Endothelial cell of umbilical vein (primary cell): Measurements from ENCODE around the gene PROZ. TPM values are rescaled to one million over a fixed set of nuclear protein-coding genes. Genes with fewer than 3 reads are reported as not detected.

Experiments used
- BruUV-seq: library from RNA; stranded (reverse); fragments of 400-500 nt; replicated peaks from 2 replicates; lab custom pipeline; 2021; lab: Mats Ljungman, UMichigan
- CTCF ChIA-PET: fragments of 300-600, 350-600 bp; sonication (Branson Sonifier 250); formaldehyde crosslinking; loops from one replicate; lab custom pipeline; 2021; ENCODE audit warnings: antibody characterized with exemption, inconsistent platforms; lab: Charles Lee
- POLR2A ChIA-PET: fragments of 300-600, 350-600 bp; sonication (Branson Sonifier 250); formaldehyde crosslinking; loops from one replicate; lab custom pipeline; 2021; ENCODE audit warnings: antibody characterized with exemption, inconsistent platforms; lab: Charles Lee
- DNase-seq: peaks from one replicate; pipeline ENCODE4 v3.0.0-alpha.2; 2011; ENCODE audit warnings: low read depth, low spot score
- FAIRE-seq: peaks from 2 replicates; lab custom pipeline; 2011; peaks lifted over from hg19 to GRCh38; lab: Jason Lieb, UNC
- H2AFZ ChIP-seq: 2 replicates; pipeline ENCODE4 v1.6.0; 2012; ENCODE audit warnings: low read depth, low read length, control low read depth, inconsistent platforms
- H3K27ac ChIP-seq: 2 replicates; pipeline ENCODE4 v1.5.1; 2011; ENCODE audit warnings: low read depth, mild to moderate bottlenecking, control low read depth, low read length, moderate library complexity; ENCODE audit not compliant: insufficient read depth
- H3K27me3 ChIP-seq, 2 experiments: 2 replicates each; pipeline versions ENCODE4 v1.6.0 to v1.6.1; 2011; ENCODE audit warnings: low read length in 2 of 2, mixed read lengths in 1 of 2; ENCODE audit not compliant: control insufficient read depth in 2 of 2, insufficient read depth in 2 of 2
- H3K36me3 ChIP-seq, 2 experiments: 2 replicates in 1 of 2; 3 replicates in 1 of 2; pipeline ENCODE4 v1.5.1; 2011; ENCODE audit warnings: low read length in 2 of 2, mild to moderate bottlenecking in 1 of 2, moderate library complexity in 1 of 2; ENCODE audit not compliant: control insufficient read depth in 2 of 2, insufficient read depth in 2 of 2; ENCODE audit errors: extremely low read depth in 1 of 2
- H3K4me1 ChIP-seq: 3 replicates; pipeline ENCODE4 v1.5.1; 2011; ENCODE audit warnings: mild to moderate bottlenecking, low read length; ENCODE audit not compliant: control insufficient read depth, insufficient read depth; ENCODE audit errors: extremely low read depth
- H3K4me2 ChIP-seq: 2 replicates; pipeline ENCODE4 v1.6.1; 2011; ENCODE audit warnings: low read length, control low read depth, mixed read lengths; ENCODE audit not compliant: insufficient read depth
- H3K4me3 ChIP-seq, 3 experiments: fragments of 200-600 bp in 1 of 3; sonication (generic), shearing (Covaris generic) in 1 of 3; replicated peaks in 1 of 3; 2 replicates each; pipeline ENCODE4 v1.5.1; 2011 to 2016; ENCODE audit warnings: control low read depth in 3 of 3, low read length in 3 of 3, mild to moderate bottlenecking in 2 of 3, inconsistent platforms in 1 of 3, low read depth in 1 of 3, moderate library complexity in 1 of 3; ENCODE audit not compliant: insufficient read depth in 1 of 3
- H3K79me2 ChIP-seq: 2 replicates; pipeline ENCODE4 v1.6.0; 2012; ENCODE audit warnings: low read length, inconsistent platforms; ENCODE audit not compliant: control insufficient read depth, insufficient read depth
- H3K9ac ChIP-seq: replicated peaks from 2 replicates; pipeline ENCODE3; 2011; ENCODE audit warnings: low read length, control low read depth; ENCODE audit not compliant: insufficient read depth; ENCODE audit errors: extremely low read depth
- H3K9me1 ChIP-seq: replicated peaks from 3 replicates; pipeline ENCODE4 v1.6.0; 2011; ENCODE audit warnings: mild to moderate bottlenecking, low read length; ENCODE audit not compliant: control insufficient read depth, insufficient read depth; ENCODE audit errors: extremely low read depth
- H3K9me3 ChIP-seq: replicated peaks from 2 replicates; pipeline ENCODE4 v1.5.1; 2012; ENCODE audit warnings: low read length, inconsistent platforms; ENCODE audit not compliant: control insufficient read depth, insufficient read depth
- H4K20me1 ChIP-seq: replicated peaks from 2 replicates; pipeline ENCODE3; 2011; ENCODE audit warnings: mild to moderate bottlenecking, low read length; ENCODE audit not compliant: control insufficient read depth, insufficient read depth; ENCODE audit errors: extremely low read depth
- FOS ChIP-seq: IDR thresholded peaks from 2 replicates; pipeline ENCODE4 v1.6.1; 2011; ENCODE audit warnings: mild to moderate bottlenecking, low read length, moderate library complexity, borderline replicate concordance; ENCODE audit not compliant: insufficient read depth
- GATA2 ChIP-seq: IDR thresholded peaks from 2 replicates; pipeline ENCODE4 v1.7.0; 2011; ENCODE audit warnings: low read depth, mild to moderate bottlenecking, moderate library complexity, mixed read lengths, low read length; ENCODE audit not compliant: insufficient read length, insufficient read depth
- JUN ChIP-seq: IDR thresholded peaks from 2 replicates; pipeline ENCODE4 v1.6.1; 2011; ENCODE audit warnings: borderline replicate concordance, low read depth; ENCODE audit not compliant: insufficient read length, insufficient read depth
- POLR2A ChIP-seq: IDR thresholded peaks from 2 replicates; pipeline ENCODE4 v1.6.1; 2012; ENCODE audit warnings: low read depth, mild to moderate bottlenecking, control low read depth, low read length
- POLR2AphosphoS5 ChIP-seq: IDR thresholded peaks from 2 replicates; pipeline ENCODE4 v1.6.1; 2012; ENCODE audit warnings: low read depth, mild to moderate bottlenecking, control low read depth, low read length, moderate library complexity; ENCODE audit not compliant: insufficient read depth
- dilution Hi-C: fragments of 300-500 bp; cut with MboI; formaldehyde crosslinking; loops from one replicate; pipeline ENCODE4 v1.15.0; 2019; ENCODE audit warnings: low sequenced_read_pairs; ENCODE audit not compliant: extremely low pct_ligation_motif_present
- intact Hi-C: fragments of 100-400 bp; cut with micrococcal nuclease; formaldehyde crosslinking; loops from one replicate; pipeline ENCODE4 v1.10.0; 2022
- polyA plus RNA-seq, 4 experiments: library from polyadenylated mRNA; depleted of rRNA in 3 of 4; stranded (reverse) in 3 of 4; unstranded in 1 of 4; fragments of >200 nt; gene quantifications; 2 replicates each; pipeline versions ENCODE4 v1.2.1 to v1.2.3, GENCODE V29; 2011 to 2012; ENCODE audit warnings: missing spikeins in 1 of 4
- total RNA-seq: library from RNA; stranded (reverse); gene quantifications from 2 replicates; pipeline ENCODE4 v1.2.3, GENCODE V29; 2021
- TF ChIP-seq, protein P1 (sequence below), 2 donors: IDR thresholded peaks; 1 replicate in 1 of 2; 2 replicates in 1 of 2; pipeline ENCODE4 v1.5.1; 2011; ENCODE audit warnings: low read length in 2 of 2, mild to moderate bottlenecking in 2 of 2, moderate library complexity in 2 of 2, control low read depth in 1 of 2, inconsistent platforms in 1 of 2, low read depth in 1 of 2; ENCODE audit not compliant: insufficient read depth in 1 of 2; ENCODE audit errors: extremely low read depth in 1 of 2
- TF ChIP-seq, protein P2 (sequence below): IDR thresholded peaks from 2 replicates; pipeline ENCODE4 v1.6.1; 2011; ENCODE audit not compliant: insufficient read depth, insufficient read length

Gene PROZ
- total and polyA plus RNA-seq, 2 donors (not counting 3 experiments of a cell fraction or from before 2014, with no cell fraction given): not detected

DNA sequence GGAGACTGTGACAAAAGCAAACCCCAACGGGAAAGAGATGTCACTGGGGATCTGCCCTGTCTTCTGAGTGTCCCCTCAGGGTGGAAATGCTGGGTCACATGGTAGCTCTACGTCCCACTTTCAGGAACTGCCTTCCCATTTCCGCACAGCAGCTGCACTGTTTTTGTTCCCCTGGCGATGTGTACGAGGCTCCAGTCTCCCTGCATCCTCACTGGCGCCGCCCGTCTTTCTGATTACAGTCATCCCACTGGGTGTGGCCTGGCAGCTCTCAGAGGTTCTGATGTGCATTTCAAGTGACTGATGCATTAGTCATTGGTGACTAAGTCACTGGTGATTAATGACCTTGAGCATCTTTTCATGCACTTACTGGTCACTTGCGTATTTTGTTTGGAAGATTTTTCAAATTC lies 28.8 kb downstream of the PROZ start:
- ChIA-PET CTCF (interaction anchor here (1.0 to 1.4 kb wide), 5 partner anchors 9 to 244 kb away, joined by 3 to 8 read pairs (median 4); partner anchors contain the start of gene CUL4A), POLR2A (interaction anchor here (1.7 kb wide), 1 partner anchor 21 kb away, joined by 6 read pairs; the partner anchor contains the start of genes CUL4A and PCID2)
- Histone ChIP-seq H3K4me2 (peak overlapping the region; percentile 60), H3K36me3 (peaks cover 5 to 13% of the 10 kb centered on the region in 2 experiments), H4K20me1 (no peaks in the 10 kb centered on the region), H3K9me1 (no peaks in the 10 kb centered on the region), H3K9me3 (no peaks in the 10 kb centered on the region), H2AFZ (no peak overlapping the region), H3K9ac (peak overlapping the region; percentile 67), H3K79me2 (peaks cover 19% of the 10 kb centered on the region), H3K27me3 (no peaks in the 10 kb centered on the region), H3K4me1 (peaks cover 49% of the 10 kb centered on the region), H3K4me3 (peak overlapping the region in 1 of 3 experiments; percentile 29), H3K27ac (peak overlapping the region; percentile 89)
- DNase-seq (peak; percentile 96), FAIRE-seq (peak; percentile 97)
- BruUV-seq: no TSS peak
- no peak for TF ChIP-seq GATA2
- TF ChIP-seq, protein P1, sequence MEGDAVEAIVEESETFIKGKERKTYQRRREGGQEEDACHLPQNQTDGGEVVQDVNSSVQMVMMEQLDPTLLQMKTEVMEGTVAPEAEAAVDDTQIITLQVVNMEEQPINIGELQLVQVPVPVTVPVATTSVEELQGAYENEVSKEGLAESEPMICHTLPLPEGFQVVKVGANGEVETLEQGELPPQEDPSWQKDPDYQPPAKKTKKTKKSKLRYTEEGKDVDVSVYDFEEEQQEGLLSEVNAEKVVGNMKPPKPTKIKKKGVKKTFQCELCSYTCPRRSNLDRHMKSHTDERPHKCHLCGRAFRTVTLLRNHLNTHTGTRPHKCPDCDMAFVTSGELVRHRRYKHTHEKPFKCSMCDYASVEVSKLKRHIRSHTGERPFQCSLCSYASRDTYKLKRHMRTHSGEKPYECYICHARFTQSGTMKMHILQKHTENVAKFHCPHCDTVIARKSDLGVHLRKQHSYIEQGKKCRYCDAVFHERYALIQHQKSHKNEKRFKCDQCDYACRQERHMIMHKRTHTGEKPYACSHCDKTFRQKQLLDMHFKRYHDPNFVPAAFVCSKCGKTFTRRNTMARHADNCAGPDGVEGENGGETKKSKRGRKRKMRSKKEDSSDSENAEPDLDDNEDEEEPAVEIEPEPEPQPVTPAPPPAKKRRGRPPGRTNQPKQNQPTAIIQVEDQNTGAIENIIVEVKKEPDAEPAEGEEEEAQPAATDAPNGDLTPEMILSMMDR (IDR thresholded peaks at IDR 0.05; ENCODE audit: extremely low read depth in 1 of 2, insufficient read depth in 1 of 2, low read depth in 1 of 2, low read length in 2 of 2): no peak
- TF ChIP-seq POLR2A: peak; percentile 73
- TF ChIP-seq JUN: peak; percentile 99
- TF ChIP-seq, protein P2, sequence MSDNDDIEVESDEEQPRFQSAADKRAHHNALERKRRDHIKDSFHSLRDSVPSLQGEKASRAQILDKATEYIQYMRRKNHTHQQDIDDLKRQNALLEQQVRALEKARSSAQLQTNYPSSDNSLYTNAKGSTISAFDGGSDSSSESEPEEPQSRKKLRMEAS: peak; percentile 51
- TF ChIP-seq FOS: peak; percentile 99
- TF ChIP-seq POLR2AphosphoS5: peak; percentile 81
- dilution Hi-C loops: no loop called here
- intact Hi-C loops: loop anchor here (1.0 kb wide), 4 partner anchors 9 to 34 kb away; partner anchors contain the start of gene CUL4A
